OCI-LY7 (cell line): ENCODE results near the gene CRIP3.

Experiments
- EZH2phosphoT487 ChIP-seq: fragments of 200-600 bp; sonication (generic); IDR thresholded peaks from 2 replicates; pipeline ENCODE4 v1.6.1; 2018; ENCODE audit warnings: low read depth, borderline replicate concordance, mild to moderate bottlenecking, mixed run types, antibody characterized with exemption, low read length, moderate library complexity, mixed read lengths
- TF ChIP-seq, protein P1 (sequence below): fragments of 200-600 bp; sonication (generic); conservative IDR thresholded peaks from 2 replicates; pipeline ENCODE4 v1.5.1; 2014; ENCODE audit warnings: mild to moderate bottlenecking, antibody characterized with exemption, low read length, moderate library complexity, mixed read lengths

DNA sequence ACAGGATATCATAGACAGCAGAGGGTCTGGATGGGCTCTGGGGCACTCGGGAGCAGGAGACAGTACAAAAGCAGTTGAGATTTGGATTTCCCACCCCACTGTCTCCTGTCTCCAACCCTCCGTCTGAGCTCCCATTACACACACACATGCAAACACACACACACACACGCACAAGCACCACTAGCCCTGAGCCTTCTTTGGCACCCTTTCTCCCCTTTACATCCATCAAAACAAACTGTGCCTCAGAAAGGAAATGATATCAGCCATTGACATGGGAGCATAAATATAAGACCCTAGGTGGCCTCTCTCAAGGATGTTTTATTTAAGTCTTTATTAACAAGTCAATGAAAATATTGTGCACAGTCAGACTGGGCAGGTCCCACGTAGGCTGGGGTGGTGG lies 47.8 kb downstream of the CRIP3 start:
- TF ChIP-seq, protein P1, sequence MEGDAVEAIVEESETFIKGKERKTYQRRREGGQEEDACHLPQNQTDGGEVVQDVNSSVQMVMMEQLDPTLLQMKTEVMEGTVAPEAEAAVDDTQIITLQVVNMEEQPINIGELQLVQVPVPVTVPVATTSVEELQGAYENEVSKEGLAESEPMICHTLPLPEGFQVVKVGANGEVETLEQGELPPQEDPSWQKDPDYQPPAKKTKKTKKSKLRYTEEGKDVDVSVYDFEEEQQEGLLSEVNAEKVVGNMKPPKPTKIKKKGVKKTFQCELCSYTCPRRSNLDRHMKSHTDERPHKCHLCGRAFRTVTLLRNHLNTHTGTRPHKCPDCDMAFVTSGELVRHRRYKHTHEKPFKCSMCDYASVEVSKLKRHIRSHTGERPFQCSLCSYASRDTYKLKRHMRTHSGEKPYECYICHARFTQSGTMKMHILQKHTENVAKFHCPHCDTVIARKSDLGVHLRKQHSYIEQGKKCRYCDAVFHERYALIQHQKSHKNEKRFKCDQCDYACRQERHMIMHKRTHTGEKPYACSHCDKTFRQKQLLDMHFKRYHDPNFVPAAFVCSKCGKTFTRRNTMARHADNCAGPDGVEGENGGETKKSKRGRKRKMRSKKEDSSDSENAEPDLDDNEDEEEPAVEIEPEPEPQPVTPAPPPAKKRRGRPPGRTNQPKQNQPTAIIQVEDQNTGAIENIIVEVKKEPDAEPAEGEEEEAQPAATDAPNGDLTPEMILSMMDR = no peak
- no peak for TF ChIP-seq EZH2phosphoT487
